Neural cell (in vitro differentiated cells): ENCODE data around the gene FGF4.

ENCODE experiments used
- CTCF ChIP-seq: fragments of 450-650 bp; IDR thresholded peaks from 2 replicates; pipeline ENCODE4 v1.5.1; 2014; ENCODE audit warnings: antibody characterized with exemption, mild to moderate bottlenecking, moderate library complexity; ENCODE audit not compliant: poor library complexity, severe bottlenecking
- EP300 ChIP-seq: fragments of 450-650 bp; conservative IDR thresholded peaks from 2 replicates; pipeline ENCODE4 v1.6.1; 2014; ENCODE audit warnings: antibody characterized with exemption, mild to moderate bottlenecking, moderate library complexity; ENCODE audit not compliant: poor library complexity, severe bottlenecking
- EZH2 ChIP-seq: fragments of 200-600, 300-800 bp; shearing (Covaris generic), sonication (generic); IDR thresholded peaks from 2 replicates; pipeline ENCODE4 v1.6.1; 2014; ENCODE audit warnings: antibody characterized with exemption, low read length, borderline replicate concordance, mild to moderate bottlenecking; ENCODE audit not compliant: insufficient read depth, poor library complexity, severe bottlenecking
- MXI1 ChIP-seq: fragments of 450-650 bp; conservative IDR thresholded peaks from 2 replicates; pipeline ENCODE4 v1.6.1; 2014; ENCODE audit warnings: antibody characterized with exemption, mild to moderate bottlenecking; ENCODE audit not compliant: poor library complexity, severe bottlenecking
- POLR2AphosphoS5 ChIP-seq: IDR thresholded peaks from 2 replicates; pipeline ENCODE4 v1.6.1; 2012
- REST ChIP-seq: IDR thresholded peaks from 2 replicates; pipeline ENCODE4 v1.6.1; 2012; ENCODE audit warnings: borderline replicate concordance
- SMC3 ChIP-seq: fragments of 450-650 bp; conservative IDR thresholded peaks from 2 replicates; pipeline ENCODE4 v1.6.1; 2014; ENCODE audit warnings: antibody characterized with exemption, mild to moderate bottlenecking, moderate library complexity; ENCODE audit not compliant: poor library complexity
- TAF1 ChIP-seq: IDR thresholded peaks from 2 replicates; pipeline ENCODE4 v1.6.1; 2012; ENCODE audit warnings: low read depth

DNA sequence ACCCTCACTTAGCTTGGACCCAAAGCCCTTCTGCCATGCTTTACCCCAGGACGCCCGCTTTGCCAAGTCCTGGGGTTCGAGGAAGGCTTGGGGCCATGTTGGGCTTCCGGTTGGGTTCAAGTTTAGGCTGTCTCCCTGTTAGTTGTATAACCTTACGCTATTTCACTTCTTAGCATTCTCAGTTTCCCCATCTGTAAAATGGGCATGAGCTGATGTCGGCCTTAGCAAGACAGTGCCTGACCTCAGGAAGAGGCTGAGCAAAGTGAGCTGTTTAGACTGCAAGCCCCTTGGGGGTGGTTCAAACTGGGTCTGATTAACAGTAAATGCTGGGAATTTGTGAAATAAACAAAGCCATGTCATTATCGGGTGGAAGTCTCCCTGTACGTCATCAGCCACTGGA, 3.2 kb upstream of the FGF4 start:
- TF ChIP-seq CTCF = no peak
- TF ChIP-seq EZH2 = no peak
- TF ChIP-seq EP300 = no peak
- no peak for TF ChIP-seq MXI1
- TF ChIP-seq POLR2AphosphoS5 = no peak
- TF ChIP-seq REST = no peak
- TF ChIP-seq TAF1 = no peak
- TF ChIP-seq SMC3 = no peak
